Skeletal muscle satellite cell (primary cell): ENCODE results near the gene NOXRED1.

Experiments used
- H3K27me3 ChIP-seq: 2 replicates; pipeline ENCODE4 v1.7.0; 2013; ENCODE audit warnings: low read length; ENCODE audit not compliant: control insufficient read depth, insufficient read depth
- H3K36me3 ChIP-seq: 2 replicates; pipeline ENCODE4 v1.7.0; 2013; ENCODE audit warnings: mild to moderate bottlenecking, control low read depth, low read length; ENCODE audit not compliant: insufficient read depth
- H3K4me1 ChIP-seq: 2 replicates; pipeline ENCODE4 v1.7.0; 2013; ENCODE audit warnings: low read length; ENCODE audit not compliant: control insufficient read depth, insufficient read depth
- H3K4me2 ChIP-seq: 2 replicates; pipeline ENCODE4 v1.7.0; 2013; ENCODE audit warnings: mild to moderate bottlenecking, low read length
- H3K4me3 ChIP-seq: 2 replicates; pipeline ENCODE4 v1.7.0; 2013; ENCODE audit warnings: low read length
- H3K9ac ChIP-seq: 2 replicates; pipeline ENCODE4 v1.7.0; 2013; ENCODE audit warnings: mild to moderate bottlenecking, low read depth, low read length, moderate library complexity
- H3K9me3 ChIP-seq: replicated peaks from 2 replicates; pipeline ENCODE4 v1.7.0; 2013; ENCODE audit warnings: mild to moderate bottlenecking, control low read depth, low read length

The NOXRED1 gene

GRCh38 chr14:77406718-77407117 lies 16.6 kb downstream of the NOXRED1 start:
- Histone ChIP-seq H3K36me3 (no peaks in the 10 kb centered on the region), H3K4me2 (no peak overlapping the region), H3K9me3 (no peaks in the 10 kb centered on the region), H3K9ac (no peak overlapping the region), H3K4me1 (no peaks in the 10 kb centered on the region), H3K4me3 (no peak overlapping the region), H3K27me3 (no peaks in the 10 kb centered on the region)

DNA sequence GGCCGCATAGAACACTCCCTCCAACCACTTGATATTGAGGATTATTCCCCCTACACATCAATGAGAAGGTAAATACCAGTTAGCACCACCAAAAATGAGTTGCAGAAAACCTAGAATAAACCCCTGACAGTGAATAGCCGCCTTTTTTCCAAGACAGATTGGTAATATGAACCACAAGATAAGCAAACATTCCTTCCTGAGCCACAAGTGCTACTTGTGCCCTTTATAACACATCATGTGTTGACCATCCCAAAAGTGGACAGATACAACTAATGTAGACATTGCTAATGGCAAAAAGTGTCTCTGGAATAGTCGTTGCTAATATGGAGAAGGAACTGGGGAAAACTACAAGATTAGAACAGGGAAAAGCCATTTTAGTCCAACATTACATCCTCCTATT lies 17.2 kb downstream of the NOXRED1 start:
- Histone ChIP-seq H3K4me3 (no peak overlapping the region), H3K36me3 (no peaks in the 10 kb centered on the region), H3K9ac (no peak overlapping the region), H3K4me1 (no peaks in the 10 kb centered on the region), H3K9me3 (no peaks in the 10 kb centered on the region), H3K27me3 (no peaks in the 10 kb centered on the region), H3K4me2 (no peak overlapping the region)

- Histone ChIP-seq H3K36me3 (no peaks in the 10 kb centered on the region), H3K4me2 (no peak overlapping the region), H3K9me3 (no peaks in the 10 kb centered on the region), H3K4me1 (no peaks in the 10 kb centered on the region), H3K27me3 (no peaks in the 10 kb centered on the region), H3K9ac (no peak overlapping the region), H3K4me3 (no peak overlapping the region)
These were observed 19.6 kb downstream of the NOXRED1 start for GRCh38 chr14:77403768-77404167.

DNA sequence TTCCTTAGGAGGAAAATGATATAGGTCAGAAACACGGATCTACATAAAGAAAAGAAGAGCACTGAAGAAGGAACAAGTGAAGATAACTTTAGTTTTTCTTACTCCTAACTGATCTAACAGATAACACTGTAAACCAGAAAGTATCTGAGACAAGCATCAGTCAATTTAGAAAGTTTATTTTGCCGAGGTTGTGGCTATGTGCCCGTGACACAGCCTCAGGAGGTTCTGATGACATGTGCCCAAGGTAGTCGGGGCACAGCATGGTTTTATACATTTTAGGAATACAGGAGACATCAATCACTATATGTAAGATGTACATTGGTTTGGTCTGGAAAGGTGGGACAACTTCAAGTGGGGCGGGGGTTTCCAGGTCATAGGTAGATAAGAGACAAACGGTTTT lies 23.1 kb downstream of the NOXRED1 start:
- no peaks in the 10 kb centered on the region for H3K27me3 ChIP-seq
- H3K4me1 ChIP-seq = no peaks in the 10 kb centered on the region
- H3K9ac ChIP-seq = no peak overlapping the region
- H3K9me3 ChIP-seq = no peaks in the 10 kb centered on the region
- H3K36me3 ChIP-seq = no peaks in the 10 kb centered on the region
- H3K4me3 ChIP-seq = no peak overlapping the region
- H3K4me2 ChIP-seq = no peak overlapping the region

DNA sequence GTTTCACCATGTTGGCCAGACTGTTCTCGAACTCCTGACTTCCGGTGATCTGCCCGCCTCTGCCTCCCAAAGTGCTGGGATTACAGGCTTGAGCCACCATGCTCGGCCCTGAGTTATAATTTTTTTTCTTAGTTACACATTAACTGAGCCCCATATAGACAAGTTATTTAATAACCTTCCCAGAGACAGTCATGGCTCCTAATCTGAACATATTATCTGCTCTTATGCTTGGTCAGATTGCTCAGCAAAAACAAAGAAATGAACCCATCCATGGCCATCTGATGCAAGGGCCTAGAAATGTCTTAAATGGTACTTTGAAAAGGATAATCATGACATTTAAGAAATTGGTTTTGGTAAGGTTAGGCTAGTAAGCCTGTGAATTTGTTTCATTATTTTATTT lies 33.1 kb downstream of the NOXRED1 start:
- no peak overlapping the region for H3K4me2 ChIP-seq
- H3K9ac ChIP-seq = no peak overlapping the region
- no peaks in the 10 kb centered on the region for H3K9me3 ChIP-seq
- H3K36me3 ChIP-seq = no peaks in the 10 kb centered on the region
- H3K27me3 ChIP-seq = no peaks in the 10 kb centered on the region
- H3K4me1 ChIP-seq = no peaks in the 10 kb centered on the region
- H3K4me3 ChIP-seq = no peak overlapping the region

GRCh38 chr14:77378701-77379100 lies 44.6 kb downstream of the NOXRED1 start:
- H3K36me3 ChIP-seq = no peaks in the 10 kb centered on the region
- no peak overlapping the region for H3K4me2 ChIP-seq
- H3K4me3 ChIP-seq = no peak overlapping the region
- no peaks in the 10 kb centered on the region for H3K9me3 ChIP-seq
- no peak overlapping the region for H3K9ac ChIP-seq
- no peaks in the 10 kb centered on the region for H3K27me3 ChIP-seq
- peaks cover 12% of the 10 kb centered on the region for H3K4me1 ChIP-seq

DNA sequence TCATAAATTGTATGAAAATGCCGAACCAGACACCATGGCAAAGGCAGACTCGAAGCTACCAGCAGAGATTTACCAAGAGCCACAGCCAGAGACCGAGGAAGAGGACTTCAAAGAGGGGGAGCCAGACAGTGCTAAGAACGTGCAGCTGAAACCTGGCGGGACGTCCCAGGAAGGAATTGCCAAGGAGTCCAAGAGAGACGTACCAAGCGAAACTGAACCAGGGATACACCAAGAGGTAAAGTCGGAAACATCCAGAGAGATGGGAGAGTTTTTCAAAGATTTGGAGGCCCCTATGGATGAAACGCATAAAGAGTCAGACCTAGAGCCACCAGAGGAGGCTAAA lies 45.9 kb downstream of the NOXRED1 start:
- Histone ChIP-seq H3K9ac (peak overlapping the region; percentile 95), H3K27me3 (no peaks in the 10 kb centered on the region), H3K4me1 (peaks cover 20% of the 10 kb centered on the region), H3K9me3 (no peaks in the 10 kb centered on the region), H3K4me3 (peak overlapping the region; percentile 99), H3K4me2 (peak overlapping the region; percentile 98), H3K36me3 (no peaks in the 10 kb centered on the region)

DNA sequence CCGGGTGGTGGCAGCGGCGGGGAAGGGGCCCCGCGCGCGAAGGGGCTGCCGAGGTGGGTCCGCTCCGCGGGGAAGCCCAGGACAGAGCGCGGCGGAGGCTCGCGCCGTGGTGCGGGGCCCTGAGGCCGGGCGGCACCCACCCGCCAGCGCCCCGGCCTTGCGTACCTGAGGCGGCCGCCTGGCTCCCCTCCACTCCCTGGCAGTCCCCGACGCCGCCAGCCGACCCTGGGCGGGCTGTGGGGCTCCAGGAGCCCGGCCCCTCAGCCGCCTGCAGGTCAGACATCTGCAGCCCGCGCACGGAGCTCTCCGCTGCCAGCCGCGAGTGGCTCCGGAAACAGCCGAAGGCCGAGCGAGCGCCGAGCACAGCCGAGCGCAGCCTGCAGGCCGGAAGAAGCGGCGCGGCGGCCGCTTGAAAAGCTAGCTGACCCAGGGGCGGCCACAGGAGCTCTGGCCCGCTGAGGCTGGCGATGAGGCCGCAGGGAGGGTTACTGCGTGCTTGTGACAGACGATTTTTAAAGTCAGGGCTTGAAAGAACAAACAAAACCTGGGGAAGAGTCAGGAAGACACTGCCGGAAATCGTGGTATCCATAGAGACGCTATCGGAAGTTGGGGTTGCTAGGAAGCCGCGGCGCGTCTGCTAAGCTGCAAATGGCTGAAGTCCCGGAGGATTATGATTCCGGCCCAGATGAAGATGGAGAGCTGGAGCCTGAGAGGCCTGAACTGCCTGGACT lies 46.4 kb downstream of the NOXRED1 start, which contains the start of the genes SAMD15 and TMED8:
Gene SAMD15 (plus strand): TSS at position 609 of the 731 bp plus-strand sequence. CDS start 40 bp downstream, at position 649.
Gene TMED8 (minus strand): TSS at position 324 of the 731 bp plus-strand sequence. CDS start 41 bp downstream, at position 283.
- Histone ChIP-seq H3K4me2 (peak within 1 kb of the TSS; percentile 98), H3K9ac (peak within 1 kb of the TSS; percentile 95), H3K36me3 (no peaks in the 10 kb centered on the region), H3K27me3 (no peaks in the 10 kb centered on the region), H3K4me1 (peaks cover 25% of the 10 kb centered on the region), H3K4me3 (peak within 1 kb of the TSS; percentile 99), H3K9me3 (no peaks in the 10 kb centered on the region)

- Histone ChIP-seq H3K4me1 (peaks cover 25% of the 10 kb centered on the region), H3K4me2 (peak overlapping the region; percentile 98), H3K4me3 (peak overlapping the region; percentile 99), H3K9ac (peak overlapping the region; percentile 95), H3K9me3 (no peaks in the 10 kb centered on the region), H3K27me3 (no peaks in the 10 kb centered on the region), H3K36me3 (no peaks in the 10 kb centered on the region)
These were observed 47.2 kb downstream of the NOXRED1 start for GRCh38 chr14:77375973-77376770.

DNA sequence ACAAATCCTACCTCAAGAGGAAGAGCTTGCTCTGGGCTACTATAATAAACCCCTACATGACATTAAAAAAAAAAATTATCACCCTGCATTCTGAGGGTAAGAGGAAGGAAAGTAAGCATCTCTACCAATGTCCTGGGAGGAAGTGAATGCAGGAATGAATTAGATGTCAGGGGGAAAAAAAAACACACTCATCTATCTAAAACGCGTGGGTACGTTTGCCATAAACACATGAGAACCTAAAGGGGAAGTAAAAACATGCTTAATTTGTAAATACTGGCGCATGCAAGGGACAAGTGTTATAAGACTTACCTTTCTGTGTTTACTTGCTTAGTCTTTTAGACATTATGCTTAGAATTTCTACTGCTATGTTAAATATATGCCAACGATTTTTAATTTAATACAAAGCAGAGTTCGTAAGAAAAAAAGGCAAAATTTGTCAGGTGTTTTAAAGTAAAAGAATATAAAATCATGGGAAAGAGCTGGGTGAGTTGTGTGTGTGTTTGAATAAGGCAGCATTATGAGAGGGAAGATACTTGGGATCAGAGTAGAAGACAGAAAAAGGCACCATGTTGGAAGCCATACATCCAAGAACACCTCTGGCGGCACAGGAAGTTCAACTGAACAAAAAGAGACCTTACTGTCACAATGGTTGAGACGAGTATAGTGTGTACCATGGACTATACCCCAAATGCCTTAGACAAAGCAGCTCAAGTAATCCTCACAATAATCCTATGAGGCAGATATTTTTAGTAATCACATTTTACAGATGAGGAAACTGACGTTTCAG lies 48.0 kb downstream of the NOXRED1 start:
- H3K36me3 ChIP-seq = no peaks in the 10 kb centered on the region
- H3K4me2 ChIP-seq = peak overlapping the region; percentile 98
- no peak overlapping the region for H3K4me3 ChIP-seq
- peak overlapping the region; percentile 95 for H3K9ac ChIP-seq
- H3K27me3 ChIP-seq = no peaks in the 10 kb centered on the region
- peaks cover 25% of the 10 kb centered on the region for H3K4me1 ChIP-seq
- H3K9me3 ChIP-seq = no peaks in the 10 kb centered on the region

DNA sequence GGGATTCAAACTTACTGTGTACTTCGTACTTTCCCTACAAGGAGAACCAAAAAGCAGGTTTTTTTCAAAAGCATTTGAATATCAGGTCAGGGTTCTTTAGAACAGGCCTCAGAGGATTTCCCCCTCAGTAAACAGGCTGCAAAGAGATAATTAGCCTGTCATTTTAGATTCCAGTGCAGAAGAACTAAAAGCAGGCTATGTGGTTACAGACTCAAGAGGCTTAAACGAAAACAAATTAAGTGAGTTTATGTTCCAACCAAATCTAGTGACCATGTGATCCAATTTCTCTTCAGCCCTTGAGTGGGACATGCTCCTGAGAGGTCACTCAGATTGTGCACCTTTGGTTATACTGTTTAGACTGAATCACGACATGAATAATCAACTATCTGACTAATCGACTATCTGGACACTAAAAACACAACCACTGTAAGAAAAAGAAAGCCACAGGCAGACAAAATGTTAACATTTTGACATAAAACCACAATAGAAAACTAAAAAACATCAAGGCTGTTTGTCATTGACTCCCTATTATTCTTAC lies 51.0 kb downstream of the NOXRED1 start:
- Histone ChIP-seq H3K36me3 (no peaks in the 10 kb centered on the region), H3K4me3 (no peak overlapping the region), H3K4me2 (peak overlapping the region; percentile 23), H3K9ac (no peak overlapping the region), H3K4me1 (peaks cover 23% of the 10 kb centered on the region), H3K27me3 (no peaks in the 10 kb centered on the region), H3K9me3 (no peaks in the 10 kb centered on the region)
